Neural cell (in vitro differentiated cells): ENCODE measurements around the gene NHS.

Experiments used
- CTCF ChIP-seq: fragments of 450-650 bp; IDR thresholded peaks from 2 replicates; pipeline ENCODE4 v1.5.1; 2014; ENCODE audit warnings: antibody characterized with exemption, mild to moderate bottlenecking, moderate library complexity; ENCODE audit not compliant: poor library complexity, severe bottlenecking
- EZH2 ChIP-seq: fragments of 200-600, 300-800 bp; shearing (Covaris generic), sonication (generic); IDR thresholded peaks from 2 replicates; pipeline ENCODE4 v1.6.1; 2014; ENCODE audit warnings: antibody characterized with exemption, low read length, borderline replicate concordance, mild to moderate bottlenecking; ENCODE audit not compliant: insufficient read depth, poor library complexity, severe bottlenecking

GRCh38 chrX:17674601-17675000 lies 299.6 kb downstream of the NHS start:
- no peak for TF ChIP-seq CTCF
- TF ChIP-seq EZH2, result no peak
